Measurements from ENCODE around the gene ANKRD12.

Gene ANKRD12

DNA sequence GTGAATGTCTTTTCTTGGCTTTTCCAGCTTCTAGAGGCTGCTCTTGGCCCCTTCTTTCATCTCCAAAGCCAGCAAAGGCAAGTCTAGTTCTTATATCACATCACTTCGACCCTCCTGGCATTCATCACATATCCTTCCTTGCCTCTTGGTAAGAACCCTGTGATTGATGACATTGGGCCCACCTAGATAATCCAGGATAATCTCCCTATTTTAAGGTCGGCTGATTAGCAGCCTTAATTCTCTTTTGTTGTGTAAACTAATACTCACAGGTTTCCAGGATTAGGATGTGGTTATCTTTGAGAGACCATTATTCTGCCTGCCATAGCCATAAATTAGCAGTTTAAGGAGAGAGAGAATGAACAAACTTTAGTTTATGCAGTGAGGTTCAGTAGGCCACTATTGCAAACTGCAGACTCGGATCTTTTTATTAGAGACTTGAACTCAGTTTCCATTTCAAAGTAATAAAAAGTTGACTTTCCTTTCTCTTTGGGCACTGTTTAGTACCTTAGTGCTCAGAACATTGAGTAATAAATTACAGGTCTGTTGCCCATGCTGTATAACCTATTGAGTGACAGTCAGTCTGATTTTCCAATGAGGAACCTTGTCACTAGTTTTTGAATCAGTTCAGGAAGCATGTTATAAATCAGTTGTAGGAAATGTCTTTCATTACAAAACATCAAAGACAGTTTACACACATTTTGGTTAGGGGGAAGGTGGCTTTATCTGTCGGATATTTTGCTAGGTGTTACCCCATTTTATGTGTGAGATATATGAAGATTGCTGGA, 29.6 kb upstream of the ANKRD12 start:
- no peak for DNase-seq

DNA sequence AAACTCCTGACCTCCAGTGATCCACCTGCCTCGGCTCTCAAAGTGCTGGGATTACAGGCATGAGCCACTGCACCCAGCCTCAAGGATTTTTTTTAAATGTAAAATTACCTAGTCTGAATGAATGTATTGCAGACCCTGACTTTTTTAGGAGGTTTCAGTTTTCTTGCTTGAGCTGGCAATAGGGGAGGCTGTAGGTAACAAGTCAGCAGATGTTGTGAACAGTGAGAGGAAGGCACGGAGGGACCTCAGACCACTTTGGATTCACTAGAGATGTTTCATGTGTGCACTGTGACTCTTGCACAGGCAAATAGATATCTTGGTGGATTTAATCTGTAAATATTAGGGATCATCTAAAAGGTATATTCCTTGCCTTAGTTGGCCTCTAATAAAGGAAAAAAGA, 27.7 kb upstream of the ANKRD12 start:
- DNase-seq, result no peak

DNA sequence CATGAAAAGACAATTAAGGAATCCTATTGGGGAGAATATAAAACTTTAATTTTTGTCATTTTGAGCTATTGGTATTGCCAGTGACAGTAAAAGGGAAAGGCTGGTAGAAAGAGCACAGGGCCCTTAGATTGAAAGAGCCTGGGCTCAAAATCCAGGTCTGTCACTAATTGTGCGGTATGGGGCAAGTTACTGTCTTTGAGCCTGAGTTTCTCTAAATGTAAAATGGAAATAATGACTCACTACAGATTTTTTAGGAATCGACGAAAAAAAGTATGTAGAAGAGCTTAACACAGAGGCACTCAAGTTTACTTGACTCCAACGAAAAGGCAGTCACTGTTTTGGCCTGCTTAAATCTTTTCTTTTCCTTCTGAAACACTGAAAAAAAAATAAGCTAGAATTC, 27.1 kb upstream of the ANKRD12 start:
- no peak for DNase-seq

DNA sequence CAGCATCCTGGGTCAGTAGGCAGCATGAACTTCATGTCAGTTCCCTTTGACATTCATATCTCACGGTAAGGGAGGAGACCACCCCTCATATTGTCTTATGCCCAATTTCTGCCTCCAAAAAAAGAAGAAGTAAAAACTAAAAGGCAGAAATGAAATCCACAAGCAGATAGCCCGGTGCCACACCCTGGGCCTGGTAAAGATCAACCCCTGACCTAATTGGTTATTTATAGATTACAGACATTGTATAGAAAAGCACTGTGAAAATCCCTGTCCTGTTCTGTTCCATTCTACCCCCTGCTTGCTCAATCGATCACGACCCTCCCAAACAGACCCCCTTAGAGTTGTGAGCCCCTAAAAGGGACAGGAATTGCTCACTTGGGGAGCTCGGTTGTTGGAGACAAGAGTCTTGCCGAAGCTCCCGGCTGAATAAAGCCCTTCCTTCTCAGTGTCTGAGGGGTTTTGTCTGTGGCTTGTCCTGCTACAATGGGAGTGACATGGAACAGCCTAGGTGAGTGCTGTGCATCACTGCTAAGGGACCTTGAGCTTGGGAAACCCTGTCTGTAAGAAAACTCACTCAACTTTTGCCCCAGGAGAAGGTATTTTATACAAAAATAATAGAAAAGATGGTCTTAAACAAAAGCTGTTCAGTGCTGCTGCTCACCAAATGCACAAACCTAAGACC, 23.0 kb upstream of the ANKRD12 start:
- no peak for DNase-seq

DNA sequence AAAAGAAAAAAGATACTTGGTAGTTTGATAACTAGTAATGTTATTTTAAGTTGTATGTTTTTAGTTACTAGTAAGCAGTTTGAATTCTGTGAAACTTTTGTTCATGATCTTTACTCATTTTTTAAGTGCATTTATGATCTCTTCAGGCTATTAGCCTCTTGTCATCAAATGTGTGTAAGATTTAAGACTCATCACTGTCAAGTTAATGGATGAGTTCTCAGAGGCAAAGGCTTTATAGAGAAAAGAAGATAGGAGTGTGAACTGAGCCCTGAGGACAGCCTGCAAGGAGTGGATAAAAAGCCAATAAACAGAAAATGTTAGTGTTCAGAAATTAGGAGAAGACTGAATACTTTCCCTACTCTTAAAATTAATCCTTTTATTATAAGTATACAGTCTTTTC, 20.6 kb upstream of the ANKRD12 start:
- DNase-seq, result no peak

DNA sequence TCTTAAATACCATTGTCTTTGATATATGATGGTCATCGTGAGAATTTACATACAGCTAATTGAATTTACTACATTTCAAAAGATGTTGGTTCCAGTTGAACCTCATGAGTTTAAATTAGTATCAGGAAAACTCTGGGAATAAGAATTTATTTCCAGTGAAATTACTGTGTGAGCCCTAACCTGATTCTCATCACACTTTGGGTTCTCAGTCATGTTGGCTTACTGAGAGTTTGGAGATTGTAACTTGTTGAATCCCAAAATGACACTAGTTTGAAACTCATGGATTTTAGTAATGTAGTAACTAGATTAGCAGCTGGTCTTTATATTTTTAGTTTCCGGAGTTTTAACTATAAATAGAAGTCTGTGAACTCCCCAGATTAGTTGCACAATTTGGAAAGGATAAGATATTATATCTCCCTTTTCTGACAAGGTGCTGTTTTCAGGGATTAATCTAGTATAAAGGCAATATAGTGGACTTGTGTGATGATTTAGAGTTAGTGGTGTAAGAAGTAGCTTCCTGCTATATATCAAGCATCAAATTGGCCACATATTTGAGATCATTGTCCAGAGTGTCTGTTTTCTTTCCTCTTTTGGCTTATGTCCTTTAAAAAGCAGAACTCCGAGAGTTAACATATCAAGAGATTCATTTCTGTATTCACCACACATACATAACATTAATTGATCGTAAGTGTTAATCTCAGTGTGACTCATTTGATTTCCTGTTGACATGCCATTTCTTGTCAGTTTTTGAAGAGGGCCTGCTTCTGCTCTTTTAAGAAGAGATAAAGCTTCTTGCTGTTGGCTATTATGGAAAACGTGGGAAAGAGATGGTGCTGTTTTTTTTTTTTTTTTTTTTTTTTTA, 18.4 kb upstream of the ANKRD12 start:
- DNase-seq, result no peak

- DNase-seq, result no peak
Measured at GRCh38 chr18:9120796-9121195, 15.8 kb upstream of the ANKRD12 start.

GRCh38 chr18:9123520-9123919, 13.1 kb upstream of the ANKRD12 start:
- no peak for DNase-seq

GRCh38 chr18:9124824-9125223, 11.8 kb upstream of the ANKRD12 start:
- no peak for DNase-seq

DNA sequence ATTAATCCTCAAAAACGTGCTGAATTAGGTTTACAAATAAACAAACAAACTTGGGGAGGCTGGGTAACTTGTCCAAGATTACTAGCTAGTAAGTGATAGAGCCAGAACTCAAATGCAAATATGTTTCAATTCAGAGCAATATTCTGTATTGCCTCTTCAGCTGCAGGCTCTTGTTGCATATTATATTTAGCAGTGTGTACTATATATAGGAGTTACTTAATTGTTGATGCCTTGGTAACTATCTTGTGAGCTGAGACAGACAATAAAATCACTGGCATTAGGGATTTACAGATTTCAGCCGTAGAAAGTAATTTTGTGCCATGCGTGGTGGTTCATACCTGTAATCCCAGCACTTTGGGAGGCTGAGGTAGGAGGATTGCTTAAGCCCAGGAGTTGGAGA, 10.2 kb upstream of the ANKRD12 start:
- DNase-seq, result no peak

GRCh38 chr18:9130195-9130594, 6.4 kb upstream of the ANKRD12 start:
- DNase-seq, result no peak

DNA sequence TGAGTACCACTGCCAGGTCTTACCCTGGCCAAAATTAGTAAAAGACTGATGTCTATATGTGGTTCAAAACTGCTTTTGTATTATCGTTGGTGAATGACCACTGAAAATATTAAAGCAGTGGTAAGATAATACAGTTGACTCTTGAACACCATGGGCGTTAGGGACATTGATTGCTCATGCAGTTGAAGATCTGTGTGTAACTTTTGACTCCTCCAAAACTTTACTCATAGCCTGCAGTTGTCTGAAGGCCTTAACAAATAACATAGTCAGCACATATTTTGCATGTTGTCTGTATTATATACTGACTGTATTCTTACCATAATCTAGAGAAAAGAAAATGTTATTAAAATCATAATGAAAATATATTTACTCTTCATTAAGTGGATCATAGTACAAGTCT, 5.8 kb upstream of the ANKRD12 start:
- no peak for DNase-seq

GRCh38 chr18:9132628-9133027, 4.0 kb upstream of the ANKRD12 start:
- DNase-seq, result no peak

GRCh38 chr18:9133225-9133624, 3.4 kb upstream of the ANKRD12 start:
- no peak for DNase-seq

- no peak for DNase-seq
Measured at GRCh38 chr18:9135081-9135911, 1.3 kb upstream of the ANKRD12 start.

DNA sequence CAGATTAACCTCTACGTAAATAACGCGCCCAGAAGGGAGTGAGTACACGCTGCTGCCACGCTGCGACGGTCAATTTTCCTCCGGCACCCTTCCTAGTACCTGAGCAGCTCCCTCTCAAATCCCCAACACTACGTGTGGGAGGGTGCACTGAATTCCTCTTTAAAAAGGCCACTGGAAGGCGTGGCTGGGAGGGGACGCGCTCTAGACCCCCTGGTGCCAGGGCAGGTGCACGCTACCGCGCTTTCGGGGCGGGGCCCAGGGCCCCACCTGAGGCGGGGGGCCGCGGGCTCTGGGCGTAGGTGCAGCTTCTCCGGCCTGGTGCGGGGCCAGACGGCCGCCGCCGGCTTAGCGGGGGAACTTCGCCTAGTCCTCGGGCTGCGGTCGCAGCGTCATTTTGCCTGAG, 668 bp upstream of the ANKRD12 start:
- DNase-seq, result no peak

DNA sequence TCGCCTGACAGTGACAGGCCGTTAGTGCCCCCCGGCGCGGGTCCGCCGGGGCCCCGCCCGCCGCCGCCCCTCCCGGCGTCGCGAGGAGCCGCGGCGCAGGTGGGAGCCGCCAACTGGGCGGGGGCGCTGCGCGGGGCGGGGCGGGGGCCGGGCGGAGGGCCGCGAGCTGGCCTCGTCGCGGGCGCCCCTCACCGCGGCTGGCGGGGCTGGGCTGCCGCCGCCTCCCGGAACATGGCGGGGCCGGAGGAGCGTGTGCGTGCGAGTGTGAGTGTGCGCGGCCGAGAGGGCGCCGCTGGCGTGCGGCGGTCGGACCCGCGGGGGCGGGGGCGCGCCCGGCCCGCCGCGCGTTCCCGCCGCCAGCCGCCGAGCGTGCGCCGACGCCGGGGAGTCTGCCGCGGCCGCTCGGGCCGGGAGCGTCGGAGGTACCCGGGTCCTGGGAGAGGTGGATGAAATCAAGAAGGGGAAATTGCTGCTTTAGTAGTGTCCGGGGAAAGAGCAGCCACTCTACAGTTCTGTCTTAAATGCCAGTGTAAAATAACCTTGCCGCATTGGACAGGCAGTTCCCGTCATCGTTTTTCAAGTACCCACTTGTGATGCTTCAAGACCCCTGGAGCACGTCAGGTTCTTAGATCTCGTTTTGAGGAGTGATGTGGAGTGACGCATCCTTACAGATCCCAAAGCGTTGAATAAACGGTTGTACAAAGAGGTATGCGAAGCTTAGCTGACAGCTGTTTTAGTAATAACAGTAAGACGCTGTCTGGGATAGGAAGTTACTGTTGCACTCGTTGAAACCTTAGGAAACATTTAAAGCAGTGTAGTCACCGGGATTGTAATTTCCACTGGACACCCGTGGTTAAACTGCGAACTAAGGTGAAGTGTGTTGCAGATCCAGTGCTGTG, 836 bp downstream of the ANKRD12 start:
- no peak for DNase-seq

DNA sequence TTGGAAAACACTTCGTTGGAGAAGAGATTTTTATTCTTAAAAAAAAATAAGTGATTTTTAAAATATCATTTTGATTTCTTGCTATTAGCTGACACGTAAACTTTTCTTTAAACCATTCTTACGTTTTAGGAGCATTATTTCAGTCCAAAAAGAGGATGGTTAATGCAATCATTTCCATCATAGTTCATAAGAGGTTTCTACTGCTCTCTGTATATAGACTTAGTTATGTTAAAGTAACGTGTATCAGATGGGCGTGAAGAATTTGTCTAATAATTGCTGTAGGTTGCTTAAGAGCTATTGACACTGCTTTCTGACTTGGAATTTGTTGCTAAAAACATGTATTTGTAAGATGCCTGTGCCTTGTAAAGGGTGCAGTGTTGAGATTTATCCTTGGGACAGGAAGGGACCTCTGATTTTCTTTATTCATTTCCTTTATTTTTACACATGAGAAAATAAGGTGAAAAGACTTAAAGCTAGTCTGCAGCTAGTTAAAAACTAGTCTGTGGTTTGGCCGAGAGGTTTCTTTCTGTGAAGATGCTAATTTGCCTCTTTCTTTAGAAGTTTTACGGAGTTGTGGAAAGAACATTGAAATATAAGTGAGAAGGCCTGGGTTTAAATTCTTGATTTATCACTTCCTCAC, 2.9 kb downstream of the ANKRD12 start:
- DNase-seq, result no peak

DNA sequence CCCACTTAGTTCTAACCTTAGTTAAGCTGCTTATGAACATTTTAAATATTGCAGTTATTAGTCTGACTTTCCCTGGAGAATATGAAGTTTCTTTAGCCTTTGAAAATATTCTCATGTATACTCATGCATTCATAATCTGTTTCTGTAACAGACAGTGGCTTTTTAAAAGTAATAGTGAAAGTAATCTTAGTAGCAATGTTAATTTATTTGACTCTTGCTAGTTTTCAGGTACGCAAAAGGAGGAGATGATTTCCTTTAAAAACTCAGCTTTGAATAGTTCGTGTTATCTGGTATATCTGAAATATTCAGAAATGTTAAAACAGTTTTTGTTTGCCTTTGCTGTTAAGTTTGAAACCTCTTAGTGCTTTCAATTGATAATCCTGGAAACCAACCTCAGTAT, 3.8 kb downstream of the ANKRD12 start:
- DNase-seq, result no peak

DNA sequence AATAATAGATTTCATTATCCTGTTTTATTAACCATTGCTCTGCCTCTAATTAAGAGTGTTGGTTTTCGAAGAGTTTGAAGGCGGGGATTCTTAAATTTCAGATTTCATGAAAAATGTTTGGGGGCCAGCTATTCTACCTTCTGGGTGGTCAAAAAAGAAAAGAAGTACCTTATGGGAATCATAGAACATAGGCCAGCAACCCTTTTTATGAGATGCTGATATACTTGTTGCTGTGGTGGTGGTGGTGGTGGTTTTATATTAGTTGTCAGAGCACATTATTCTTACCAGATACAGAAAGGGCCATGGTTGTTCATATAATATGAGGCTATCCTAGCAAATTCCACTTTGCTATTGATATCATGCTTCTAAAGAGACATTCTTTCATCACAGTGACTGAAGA, 4.4 kb downstream of the ANKRD12 start:
- DNase-seq, result no peak

DNA sequence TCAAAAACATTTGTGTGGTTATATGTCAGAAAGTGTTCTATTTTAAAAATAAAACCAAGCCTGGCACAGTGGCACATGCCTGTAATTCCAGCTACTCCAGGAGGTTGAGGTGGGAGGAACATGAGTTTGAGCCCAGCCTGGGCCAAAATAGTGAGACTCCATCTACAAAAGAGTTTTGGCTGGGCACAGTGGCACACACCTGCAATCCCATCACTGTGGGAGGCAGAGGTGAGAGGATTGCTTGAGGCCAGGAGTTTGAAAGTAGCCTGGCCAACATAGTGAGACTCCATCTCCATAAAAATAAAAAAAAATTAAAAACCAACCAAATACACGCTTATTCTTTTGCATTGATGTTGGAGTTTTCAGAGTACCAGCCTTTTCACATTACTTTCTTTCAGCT, 9.6 kb downstream of the ANKRD12 start:
- no peak for DNase-seq
